Measurements from ENCODE around the gene LAPTM4A. TPM values are rescaled to one million over a fixed set of nuclear protein-coding genes. Genes with fewer than 3 reads are reported as not detected.

Gene LAPTM4A
- total RNA-seq, 1 experiment from 2014 or later, result 160 TPM

DNA sequence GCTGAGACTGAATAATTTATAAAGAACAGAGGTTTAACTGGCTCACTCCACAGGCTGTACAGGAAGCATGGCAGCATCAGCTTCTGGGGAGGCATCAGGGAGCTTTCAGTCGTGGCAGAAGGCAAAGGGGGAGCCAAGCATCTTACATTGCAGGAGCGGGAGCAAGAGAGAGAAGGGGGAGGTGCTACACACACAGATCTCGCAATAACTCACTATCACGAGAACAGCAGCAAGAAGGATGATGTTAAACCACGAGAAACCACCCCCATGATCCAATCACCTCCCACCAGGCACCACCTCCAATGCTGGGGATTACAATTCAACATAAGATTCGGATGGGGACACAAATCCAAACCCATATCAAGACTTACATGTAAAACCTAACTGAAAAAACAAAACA lies 21.2 kb downstream of the LAPTM4A start:
- Mint-ChIP-seq H3K4me3 (ENCODE audit: unreplicated experiment) (no peak overlapping the region), H3K4me1 (ENCODE audit: insufficient read depth, unreplicated experiment) (peaks cover 8% of the 10 kb centered on the region), H3K9me3 (ENCODE audit: unreplicated experiment) (peaks cover 8% of the 10 kb centered on the region), H3K36me3 (ENCODE audit: insufficient read depth, unreplicated experiment) (peaks cover 65% of the 10 kb centered on the region), H3K27me3 (ENCODE audit: insufficient read depth, unreplicated experiment) (no peaks in the 10 kb centered on the region), H3K27ac (ENCODE audit: low read depth, unreplicated experiment) (no peak overlapping the region)
- DNase-seq (ENCODE audit: unreplicated experiment), result no peak
- TF ChIP-seq, protein P1, sequence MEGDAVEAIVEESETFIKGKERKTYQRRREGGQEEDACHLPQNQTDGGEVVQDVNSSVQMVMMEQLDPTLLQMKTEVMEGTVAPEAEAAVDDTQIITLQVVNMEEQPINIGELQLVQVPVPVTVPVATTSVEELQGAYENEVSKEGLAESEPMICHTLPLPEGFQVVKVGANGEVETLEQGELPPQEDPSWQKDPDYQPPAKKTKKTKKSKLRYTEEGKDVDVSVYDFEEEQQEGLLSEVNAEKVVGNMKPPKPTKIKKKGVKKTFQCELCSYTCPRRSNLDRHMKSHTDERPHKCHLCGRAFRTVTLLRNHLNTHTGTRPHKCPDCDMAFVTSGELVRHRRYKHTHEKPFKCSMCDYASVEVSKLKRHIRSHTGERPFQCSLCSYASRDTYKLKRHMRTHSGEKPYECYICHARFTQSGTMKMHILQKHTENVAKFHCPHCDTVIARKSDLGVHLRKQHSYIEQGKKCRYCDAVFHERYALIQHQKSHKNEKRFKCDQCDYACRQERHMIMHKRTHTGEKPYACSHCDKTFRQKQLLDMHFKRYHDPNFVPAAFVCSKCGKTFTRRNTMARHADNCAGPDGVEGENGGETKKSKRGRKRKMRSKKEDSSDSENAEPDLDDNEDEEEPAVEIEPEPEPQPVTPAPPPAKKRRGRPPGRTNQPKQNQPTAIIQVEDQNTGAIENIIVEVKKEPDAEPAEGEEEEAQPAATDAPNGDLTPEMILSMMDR (IDR thresholded peaks at IDR 0.05; ENCODE audit: unreplicated experiment), result no peak
- ChIA-PET POLR2A (interaction anchor here (0.9 to 1.5 kb wide), 3 partner anchors 18 to 22 kb away, joined by 3 to 7 read pairs (median 3); partner anchors contain the start of gene LAPTM4A), CTCF (interaction anchor here (5.6 kb wide), 1 partner anchor 15 kb away, joined by 55 read pairs; no protein-coding TSS in a partner anchor)
- intact Hi-C loops (cut with micrococcal nuclease), result no loop called here
- no TSS peak for BruUV-seq (replicated peaks)

DNA sequence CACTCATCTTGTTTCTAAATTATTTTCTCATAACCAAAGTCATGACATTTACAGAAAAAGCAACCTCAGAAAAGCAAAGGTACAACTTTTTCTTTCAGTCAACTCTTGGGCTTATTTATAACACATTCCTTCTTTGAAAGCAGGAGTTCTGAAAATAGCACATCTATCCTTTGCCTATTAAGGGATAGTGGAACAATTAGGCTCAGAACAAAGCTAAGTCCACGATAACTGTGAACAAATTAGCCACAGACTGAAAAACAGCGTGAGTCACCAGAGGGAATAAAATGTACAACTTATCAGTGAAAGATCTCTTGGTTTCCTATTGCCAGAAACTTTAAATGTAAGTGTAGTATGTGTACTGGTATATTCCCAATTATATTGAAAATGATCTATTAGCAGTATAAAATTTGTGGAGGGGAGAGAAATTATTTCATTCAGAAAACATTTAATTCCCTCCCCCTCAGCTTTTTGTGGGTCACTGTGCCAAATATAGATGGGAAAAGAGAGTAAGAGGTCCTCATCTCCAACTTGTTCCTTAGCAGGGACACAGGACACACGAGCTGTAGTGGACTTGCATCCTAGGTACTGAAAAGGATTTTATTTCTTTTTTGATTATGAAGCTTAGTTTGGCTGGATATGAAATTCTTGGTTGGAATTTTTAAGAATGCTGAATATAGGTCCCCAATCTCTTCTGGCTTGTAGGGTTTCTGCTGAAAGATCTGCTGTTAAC lies 23.6 kb downstream of the LAPTM4A start:
- Mint-ChIP-seq H3K27ac (ENCODE audit: low read depth, unreplicated experiment) (peak overlapping the region; percentile 39), H3K4me1 (ENCODE audit: insufficient read depth, unreplicated experiment) (peaks cover 8% of the 10 kb centered on the region), H3K9me3 (ENCODE audit: unreplicated experiment) (peaks cover 8% of the 10 kb centered on the region), H3K27me3 (ENCODE audit: insufficient read depth, unreplicated experiment) (no peaks in the 10 kb centered on the region), H3K36me3 (ENCODE audit: insufficient read depth, unreplicated experiment) (peaks cover 54% of the 10 kb centered on the region), H3K4me3 (ENCODE audit: unreplicated experiment) (no peak overlapping the region)
- DNase-seq (ENCODE audit: unreplicated experiment), result no peak
- POLR2A ChIA-PET, result interaction anchor here (0.7 to 2.2 kb wide), 6 partner anchors 15 to 79 kb away, joined by 3 to 14 read pairs (median 3); partner anchors contain the start of genes LAPTM4A and WDR35
- TF ChIP-seq, protein P1 (IDR thresholded peaks at IDR 0.05; ENCODE audit: unreplicated experiment), result no peak
- intact Hi-C loops (cut with micrococcal nuclease), result no loop called here
- CTCF ChIA-PET, result interaction anchor here (1.0 to 5.6 kb wide), 4 partner anchors 10 to 66 kb away, joined by 3 to 55 read pairs (median 4); no protein-coding TSS in a partner anchor
- no TSS peak for BruUV-seq (replicated peaks)

DNA sequence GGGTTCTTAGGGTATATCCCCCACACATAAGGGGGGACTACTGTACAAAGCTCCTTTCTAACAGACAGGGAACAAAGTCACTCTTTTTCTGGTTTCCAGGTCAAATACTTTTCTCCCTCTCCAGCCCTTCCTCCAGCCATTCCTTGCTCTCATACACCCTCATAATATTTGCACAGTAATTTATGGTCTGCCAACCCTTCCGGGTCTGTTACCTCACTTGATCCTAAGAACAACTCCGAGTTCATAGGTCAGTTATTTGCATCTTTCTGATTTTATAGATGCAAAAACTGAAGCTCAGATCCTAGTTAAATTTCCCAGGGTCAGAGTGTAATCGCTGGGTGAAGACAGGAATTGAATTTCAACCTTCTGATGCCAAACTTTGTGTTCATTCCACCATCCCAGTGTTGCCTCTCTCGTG lies 24.2 kb downstream of the LAPTM4A start:
- Mint-ChIP-seq H3K27me3 (ENCODE audit: insufficient read depth, unreplicated experiment) (no peaks in the 10 kb centered on the region), H3K36me3 (ENCODE audit: insufficient read depth, unreplicated experiment) (peaks cover 48% of the 10 kb centered on the region), H3K4me3 (ENCODE audit: unreplicated experiment) (no peak overlapping the region), H3K4me1 (ENCODE audit: insufficient read depth, unreplicated experiment) (peaks cover 8% of the 10 kb centered on the region), H3K27ac (ENCODE audit: low read depth, unreplicated experiment) (peak overlapping the region; percentile 39), H3K9me3 (ENCODE audit: unreplicated experiment) (peaks cover 9% of the 10 kb centered on the region)
- DNase-seq (ENCODE audit: unreplicated experiment), result no peak
- no TSS peak for BruUV-seq (replicated peaks)
- POLR2A ChIA-PET, result interaction anchor here (0.8 to 2.2 kb wide), 4 partner anchors 15 to 37 kb away, joined by 3 to 14 read pairs (median 3); partner anchors contain the start of genes LAPTM4A and WDR35
- TF ChIP-seq, protein P1 (IDR thresholded peaks at IDR 0.05; ENCODE audit: unreplicated experiment), result no peak
- intact Hi-C loops (cut with micrococcal nuclease), result no loop called here
- CTCF ChIA-PET, result interaction anchor here (0.6 to 5.6 kb wide), 4 partner anchors 12 to 177 kb away, joined by 3 to 55 read pairs (median 4); no protein-coding TSS in a partner anchor

DNA sequence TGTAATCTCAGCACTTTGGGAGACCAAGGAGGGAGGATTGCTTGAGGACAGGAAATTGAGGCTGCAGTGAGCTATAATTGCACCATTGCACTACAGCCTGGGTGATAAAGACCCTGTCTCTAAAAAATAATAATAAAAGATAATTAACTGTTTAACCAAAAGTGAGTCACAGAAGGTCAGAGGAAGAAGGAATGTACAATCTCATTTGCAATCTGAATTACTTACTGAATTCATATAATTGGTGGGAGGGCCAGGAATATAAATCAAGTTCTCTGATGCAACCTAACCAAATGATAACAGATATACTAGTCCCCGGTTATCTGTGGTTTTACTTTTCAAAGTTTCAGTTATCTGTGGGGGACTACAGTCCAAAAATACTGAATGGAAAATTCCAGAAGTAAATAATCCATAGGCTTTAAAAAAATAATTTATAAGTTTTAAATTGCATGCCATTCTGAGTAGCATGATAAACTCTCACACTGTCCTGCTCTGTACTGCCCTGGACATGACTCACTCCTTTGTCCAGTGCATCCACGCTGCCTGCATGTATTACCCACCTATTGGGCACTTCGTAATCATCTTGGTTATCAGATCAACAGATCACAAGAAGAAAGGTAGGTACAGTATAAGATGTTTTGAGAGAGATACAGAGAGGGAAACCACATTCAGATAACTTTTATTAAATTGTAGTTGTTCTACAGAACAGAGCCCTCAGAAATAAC lies 26.2 kb downstream of the LAPTM4A start:
- no TSS peak for BruUV-seq (replicated peaks)
- Mint-ChIP-seq H3K4me1 (ENCODE audit: insufficient read depth, unreplicated experiment) (peaks cover 8% of the 10 kb centered on the region), H3K9me3 (ENCODE audit: unreplicated experiment) (peaks cover 17% of the 10 kb centered on the region), H3K36me3 (ENCODE audit: insufficient read depth, unreplicated experiment) (peaks cover 28% of the 10 kb centered on the region), H3K4me3 (ENCODE audit: unreplicated experiment) (no peak overlapping the region), H3K27me3 (ENCODE audit: insufficient read depth, unreplicated experiment) (no peaks in the 10 kb centered on the region), H3K27ac (ENCODE audit: low read depth, unreplicated experiment) (no peak overlapping the region)
- TF ChIP-seq, protein P1 (IDR thresholded peaks at IDR 0.05; ENCODE audit: unreplicated experiment), result no peak
- POLR2A ChIA-PET, result no interaction called here
- intact Hi-C loops (cut with micrococcal nuclease), result no loop called here
- CTCF ChIA-PET, result interaction anchor here (0.6 to 1.9 kb wide), 2 partner anchors 10 to 213 kb away, joined by 3 to 10 read pairs; no protein-coding TSS in a partner anchor
- no peak for DNase-seq (ENCODE audit: unreplicated experiment)

Measured in MCF 10A (cell line).